Stimulated activated CD8-positive, alpha-beta memory T cell treated with anti-CD3 and anti-CD28 coated beads, Interleukin-4, amount 100 ng/mL, for 4 hours (primary cell): ENCODE measurements around the gene STRBP.
"Not testable (repeated sequence)": the region's sequence is repeated elsewhere in the genome, so short reads cannot be mapped to it uniquely, and the experiment has no call there.

Experiments used
- DNase-seq, 2 donors: peaks; one replicate each; pipeline ENCODE4 v3.0.0-alpha.2; 2020; ENCODE audit warnings: low read depth in 2 of 2, low spot score in 1 of 2

Gene STRBP

DNA sequence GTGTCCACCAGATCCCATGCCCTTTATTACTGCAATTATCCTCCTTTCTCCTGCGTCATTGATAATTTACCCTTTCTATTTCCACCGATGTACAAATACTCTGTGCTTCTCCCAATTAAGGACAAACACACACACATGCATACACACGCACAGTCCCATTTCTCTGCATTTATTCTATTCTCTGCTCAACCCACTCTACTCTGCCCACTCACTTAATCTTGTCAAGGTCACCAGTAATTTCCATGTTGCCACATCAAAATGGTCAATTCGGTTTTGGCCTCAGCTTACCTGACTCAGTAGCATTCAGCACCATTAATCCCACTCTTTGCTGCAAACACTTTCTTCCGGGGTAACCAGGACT lies 14.6 kb upstream of the STRBP start:
- DNase-seq, result no peak

DNA sequence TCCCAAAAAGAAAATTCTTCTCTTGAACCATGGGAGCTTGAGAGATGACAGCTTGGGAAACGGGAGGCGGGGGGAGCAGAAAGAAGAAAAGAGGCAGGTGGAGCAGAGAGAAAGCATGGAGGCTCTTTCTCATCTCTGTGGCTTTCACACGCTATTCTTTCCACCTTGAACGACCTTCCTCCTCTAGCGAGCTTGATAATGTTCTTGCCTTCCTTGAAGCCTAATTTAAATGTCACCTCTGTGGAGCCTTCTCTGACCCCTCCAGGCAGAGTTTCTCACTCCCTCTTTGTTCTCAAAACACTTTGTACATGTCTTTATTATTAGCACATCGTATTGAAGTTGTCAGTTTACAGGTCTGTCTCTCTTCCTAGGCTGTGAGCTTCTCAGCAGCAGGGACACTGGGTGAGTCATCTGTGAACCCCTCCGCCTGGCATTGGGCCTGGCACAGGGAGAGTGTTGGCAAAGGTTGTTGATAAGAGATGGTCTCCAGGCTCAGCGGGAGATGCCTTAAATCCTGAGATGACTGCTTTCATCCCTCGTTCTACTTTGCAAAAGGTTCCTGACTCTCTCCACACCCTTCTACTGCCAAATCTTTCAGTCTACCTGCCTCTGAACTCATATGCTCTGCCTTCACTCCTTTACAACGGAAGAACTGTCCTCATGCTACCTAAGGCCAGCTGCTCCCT lies 14.1 kb upstream of the STRBP start:
- DNase-seq, result no peak

DNA sequence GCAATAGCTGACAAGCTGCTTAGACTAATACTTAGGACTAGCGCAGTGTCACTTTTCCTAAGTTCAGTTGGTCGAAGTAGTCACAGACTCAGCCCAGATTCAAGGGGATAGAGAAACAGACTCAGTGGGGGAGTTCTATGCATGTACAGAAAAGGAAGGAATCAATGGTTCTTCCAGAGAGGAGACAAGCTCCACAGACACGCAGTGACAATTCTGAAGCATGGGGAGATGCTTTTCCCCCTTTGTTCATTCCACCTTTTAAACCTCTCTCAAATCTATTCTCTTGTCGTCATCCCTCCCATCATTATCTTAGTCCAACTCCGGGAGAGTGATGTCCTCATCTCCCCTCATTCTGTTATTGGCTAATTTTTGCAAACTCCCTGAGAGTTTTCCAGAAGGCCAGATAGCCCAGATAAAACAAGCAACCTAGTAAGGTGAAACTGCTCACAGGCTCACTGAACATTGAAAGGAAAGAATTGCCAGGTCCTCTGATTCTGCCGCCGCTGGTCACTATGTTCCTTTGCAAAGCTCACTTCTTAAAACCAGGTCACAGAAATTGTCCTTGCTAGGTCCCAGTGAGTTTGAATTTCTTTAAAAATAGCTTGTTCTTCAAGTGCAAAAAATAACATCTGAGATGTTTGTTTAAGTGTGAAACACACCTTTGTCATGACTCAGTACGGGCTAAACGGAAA lies 13.4 kb upstream of the STRBP start:
- no peak for DNase-seq

DNA sequence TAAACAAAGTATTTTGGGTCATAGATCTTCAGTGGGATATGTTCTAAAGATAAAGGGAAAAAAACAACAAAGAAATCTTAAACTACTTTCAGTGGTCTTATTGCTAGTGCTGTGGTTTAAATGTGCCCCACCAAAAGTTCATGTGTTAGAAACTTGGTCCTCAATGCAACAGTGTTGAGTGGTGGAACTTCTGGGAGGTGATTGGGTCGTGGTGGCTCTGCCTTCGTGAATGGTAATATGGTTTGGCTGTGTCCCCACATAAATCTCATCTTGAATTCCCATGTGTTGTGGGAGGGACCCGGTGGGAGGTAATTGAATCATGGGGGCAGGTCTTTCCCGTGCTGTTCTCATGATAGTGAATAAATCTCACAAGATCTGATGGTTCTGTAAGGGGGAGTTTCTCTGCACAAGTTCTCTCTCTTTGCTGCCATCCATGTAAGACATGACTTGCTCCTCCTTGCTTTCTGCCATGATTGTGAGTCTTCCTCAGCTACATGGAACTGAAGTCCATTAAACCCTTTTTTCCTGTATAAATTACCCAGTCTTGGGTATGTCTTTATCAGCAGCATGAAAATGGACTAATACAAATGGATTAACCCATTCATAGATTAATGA lies 10.6 kb upstream of the STRBP start:
- DNase-seq, result not testable (repeated sequence)

DNA sequence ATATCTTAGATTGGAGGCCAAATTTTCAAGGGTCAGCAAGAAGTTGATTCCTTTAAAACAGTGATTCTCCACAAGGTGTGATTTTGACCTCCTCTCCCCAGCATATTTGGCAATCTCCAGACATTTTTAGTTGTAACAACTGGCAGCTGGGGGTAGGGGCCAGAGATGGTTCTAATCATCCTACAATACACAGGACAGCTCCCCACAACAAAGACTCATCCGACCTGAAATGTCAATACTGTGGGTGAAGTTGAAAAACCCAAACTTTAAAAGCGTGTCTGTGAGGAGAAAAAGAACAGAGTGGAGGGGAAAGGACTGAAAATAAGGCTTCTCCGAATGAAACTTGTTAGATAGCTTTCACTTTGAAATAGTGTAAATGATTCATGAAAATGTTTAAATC lies 10.0 kb upstream of the STRBP start:
- DNase-seq, result no peak

DNA sequence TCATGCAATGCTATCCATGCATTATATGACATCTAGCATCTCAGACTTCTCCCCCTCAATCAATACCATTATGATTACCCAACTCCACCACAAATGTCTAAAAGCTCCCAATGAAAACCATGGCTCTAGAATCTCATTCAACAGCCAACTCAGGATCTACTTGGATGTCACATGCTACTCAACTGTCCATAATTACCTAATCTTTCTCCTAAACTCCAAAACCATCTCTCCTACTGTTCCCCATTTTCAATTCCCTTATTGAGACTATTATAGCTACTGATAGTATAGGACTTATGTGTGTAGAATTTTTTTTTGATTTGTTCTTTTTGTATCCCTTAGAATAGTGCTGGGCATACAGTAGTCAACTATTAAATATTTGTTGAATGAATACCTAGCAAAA lies 8.2 kb upstream of the STRBP start:
- no peak for DNase-seq

DNA sequence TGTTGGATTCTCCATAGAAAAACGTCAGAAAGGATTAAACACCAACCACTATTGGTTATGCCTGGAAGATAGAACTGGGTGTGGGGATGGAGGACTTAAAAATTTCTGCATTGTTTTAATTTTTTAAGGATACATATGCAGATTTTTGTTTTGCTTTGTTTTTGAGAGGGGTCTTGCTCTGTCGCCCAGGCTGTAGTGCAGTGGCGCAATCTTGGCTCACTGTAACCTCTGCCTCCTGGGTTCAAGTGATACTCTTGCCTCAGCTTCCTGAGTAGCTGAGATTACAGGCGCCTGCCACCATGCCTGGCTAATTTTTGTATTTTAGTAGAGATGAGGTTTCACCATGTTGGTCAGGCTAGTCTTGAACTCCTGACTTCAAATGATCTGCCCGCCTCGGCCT lies 2.7 kb upstream of the STRBP start:
- DNase-seq, result not testable (repeated sequence)

DNA sequence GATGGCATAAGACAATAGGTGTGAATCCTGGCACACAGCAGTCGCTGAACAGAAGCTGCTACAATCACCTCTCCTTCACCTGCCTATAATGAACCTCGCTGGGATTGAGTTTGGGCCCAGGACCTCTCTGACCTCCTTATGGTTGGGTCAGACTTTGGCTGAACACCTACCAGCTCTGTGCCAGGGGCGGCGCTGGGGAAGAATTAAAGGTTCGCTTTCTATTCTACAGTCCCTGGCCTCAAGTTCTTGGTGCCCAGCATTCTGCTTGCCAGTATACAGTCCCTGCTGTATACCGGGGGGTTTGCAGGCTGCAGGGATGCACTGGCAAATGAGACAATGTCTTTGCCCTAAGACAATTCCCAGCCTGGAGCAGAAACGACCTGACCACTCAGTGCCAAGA lies 895 bp upstream of the STRBP start:
- no peak for DNase-seq

DNA sequence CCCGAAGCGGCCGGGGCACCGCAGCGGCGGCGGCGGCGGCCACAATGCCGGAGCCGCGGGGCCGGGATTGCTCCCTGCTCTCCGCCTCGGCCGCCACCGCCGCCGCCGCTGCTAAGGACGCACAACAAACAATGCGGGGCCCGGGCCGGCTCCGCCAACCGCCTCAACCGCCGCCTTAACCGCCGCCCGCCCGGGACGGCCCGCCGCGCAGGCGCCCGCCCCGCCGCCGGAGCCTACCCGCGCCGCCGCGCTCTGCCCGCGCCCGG lies 254 bp downstream of the STRBP start:
- no peak for DNase-seq

DNA sequence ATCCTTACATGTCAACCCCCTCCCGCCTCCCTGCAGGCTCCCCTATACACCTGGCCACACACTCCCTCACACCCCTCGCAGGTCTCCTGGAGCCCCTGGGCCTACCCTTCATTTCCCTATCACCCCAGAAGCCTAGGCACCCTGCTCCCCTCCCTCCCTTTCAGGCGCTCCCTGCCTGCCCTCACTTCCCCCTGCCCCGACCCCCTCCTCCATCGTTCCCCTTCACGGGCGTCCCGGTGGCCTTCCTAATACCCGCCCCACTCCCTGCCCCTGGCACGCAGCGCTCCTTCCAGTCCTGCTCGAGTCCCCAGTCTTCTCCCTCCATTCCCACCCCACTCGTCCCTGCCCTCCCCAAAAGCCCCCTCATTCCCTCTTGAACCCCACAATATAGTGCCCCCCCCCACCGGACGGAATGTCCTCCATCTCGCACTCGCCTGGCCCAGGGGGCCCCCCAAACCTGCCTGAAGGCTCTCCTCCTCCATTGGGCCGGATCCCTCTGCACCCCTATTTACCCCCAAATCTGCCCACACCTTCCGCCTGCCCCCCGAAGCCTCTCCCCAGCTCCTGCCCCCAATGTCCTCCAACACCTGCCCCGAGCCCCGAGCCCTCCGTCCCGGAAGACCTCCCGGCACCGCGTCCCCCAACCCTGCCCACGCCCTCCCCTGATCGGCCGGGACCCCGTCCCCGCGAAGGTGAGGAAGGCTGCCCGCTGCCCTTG lies 746 bp downstream of the STRBP start:
- DNase-seq, result no peak

DNA sequence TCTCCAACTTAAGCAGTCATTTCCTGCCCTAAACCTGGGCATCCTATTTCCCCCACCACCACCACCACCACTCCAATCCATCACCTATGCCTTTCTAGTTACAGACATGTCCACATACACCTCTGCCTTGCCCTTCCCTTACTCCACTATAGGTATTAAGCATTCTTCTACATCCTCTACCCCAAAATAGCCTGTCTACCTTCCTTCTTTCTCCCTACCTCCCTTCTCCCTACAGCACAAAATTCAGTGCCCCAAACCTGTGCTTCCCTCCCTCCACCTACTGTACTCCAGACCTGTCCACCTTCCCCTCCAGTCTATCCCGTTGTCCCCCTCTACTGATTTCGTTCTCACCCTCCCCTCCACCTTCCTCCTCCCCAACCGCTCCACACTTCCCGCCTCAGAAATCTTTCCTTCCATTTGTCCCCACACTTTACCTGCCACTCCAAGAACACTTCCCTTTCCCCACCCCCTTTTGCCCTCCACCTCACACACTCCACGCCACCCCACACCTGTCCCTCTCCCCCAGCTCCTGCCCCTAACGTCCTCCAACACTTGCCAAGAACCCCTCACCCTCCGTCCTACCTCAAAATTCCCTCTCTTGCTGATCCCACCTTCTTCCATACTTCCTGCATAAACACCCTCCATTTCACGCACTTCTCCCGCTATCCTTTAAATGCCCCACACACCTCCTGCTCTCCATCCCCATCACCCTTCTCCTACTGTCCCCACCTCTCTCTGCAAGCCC lies 1.6 kb downstream of the STRBP start:
- DNase-seq, result no peak

DNA sequence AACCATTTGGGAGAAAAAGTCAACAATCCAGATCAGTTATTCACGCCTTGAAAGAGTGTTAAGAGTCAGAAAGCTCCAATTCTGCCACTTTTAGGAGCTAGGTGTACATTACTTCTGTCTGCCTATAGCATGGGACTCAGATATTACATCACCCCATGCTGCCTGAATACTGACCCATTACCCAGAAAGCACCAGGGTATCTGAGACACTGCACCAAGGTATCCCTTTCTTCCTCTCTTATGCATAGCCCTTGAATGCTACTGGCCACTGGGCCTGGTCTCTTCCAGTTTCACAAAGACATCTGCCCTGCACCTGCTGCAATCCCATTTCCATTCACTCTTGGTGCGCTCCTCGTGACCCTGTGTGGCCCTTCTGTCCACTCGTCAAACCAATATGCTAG lies 2.6 kb downstream of the STRBP start:
- DNase-seq, result no peak

DNA sequence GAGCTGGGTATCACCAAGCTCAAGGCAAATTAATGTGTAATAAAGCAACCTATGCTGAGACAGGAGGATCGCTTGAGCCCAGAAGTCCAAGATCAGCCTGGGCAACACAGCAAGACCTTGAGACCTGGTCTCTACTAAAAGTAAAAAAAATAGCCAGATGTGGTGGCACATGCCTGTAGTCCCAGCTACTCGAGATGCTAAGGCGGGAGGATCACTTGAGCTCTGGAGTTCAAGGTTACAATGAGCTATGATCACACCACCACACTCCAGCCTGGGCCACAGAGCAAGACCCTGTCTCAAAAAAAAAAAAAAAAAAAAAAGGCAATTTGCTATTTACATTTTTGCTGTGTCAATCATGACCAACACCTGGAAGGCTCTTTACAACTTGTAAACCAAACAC lies 5.2 kb downstream of the STRBP start:
- no peak for DNase-seq

DNA sequence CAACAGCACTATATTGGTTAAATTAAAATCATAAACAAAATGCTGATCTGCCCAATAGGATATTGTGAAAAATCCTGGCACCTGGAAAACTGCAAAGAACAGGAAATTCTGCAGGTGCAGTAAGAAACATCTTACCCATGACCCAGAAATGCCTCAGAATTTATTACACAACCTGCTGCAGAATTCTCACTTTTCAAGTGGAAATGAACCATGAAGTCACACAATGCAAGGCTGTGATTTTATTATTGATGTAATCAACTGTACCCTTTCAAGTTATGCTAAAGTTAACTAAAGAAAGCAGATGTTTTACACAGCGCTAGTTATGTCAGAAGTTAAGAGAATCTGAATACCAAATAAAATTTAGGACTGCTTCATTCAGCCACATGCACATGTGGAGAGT lies 6.0 kb downstream of the STRBP start:
- no peak for DNase-seq

DNA sequence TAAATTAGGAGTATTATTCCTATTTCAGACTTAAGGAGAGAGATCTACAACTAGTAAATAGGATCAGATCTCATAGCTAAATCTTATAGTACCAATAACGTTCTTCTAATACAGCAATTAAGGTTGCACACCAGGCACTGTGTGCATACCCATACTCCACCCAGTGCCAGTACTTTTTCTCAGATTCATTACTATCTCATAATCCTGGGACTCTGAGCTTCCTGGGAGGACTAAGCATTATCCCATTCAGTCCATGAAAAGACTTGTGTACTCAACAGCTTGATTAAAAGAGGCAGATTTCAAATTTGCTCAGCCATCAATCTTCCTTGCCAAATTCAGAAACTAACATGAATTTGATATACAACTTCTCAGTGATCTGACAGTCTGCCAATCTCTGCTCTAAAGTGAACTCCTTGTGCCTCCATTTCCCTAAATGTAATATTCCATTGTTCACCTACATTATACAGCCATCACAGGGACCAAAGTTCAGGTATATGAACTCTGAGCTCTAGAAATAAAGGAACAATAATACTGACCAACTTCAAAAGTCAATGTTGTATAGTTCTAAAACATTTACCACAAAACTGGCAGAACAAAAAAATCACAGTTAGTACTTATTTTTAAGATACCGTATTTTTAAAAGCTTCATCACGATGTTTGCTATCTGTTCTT lies 7.2 kb downstream of the STRBP start:
- DNase-seq, result no peak

DNA sequence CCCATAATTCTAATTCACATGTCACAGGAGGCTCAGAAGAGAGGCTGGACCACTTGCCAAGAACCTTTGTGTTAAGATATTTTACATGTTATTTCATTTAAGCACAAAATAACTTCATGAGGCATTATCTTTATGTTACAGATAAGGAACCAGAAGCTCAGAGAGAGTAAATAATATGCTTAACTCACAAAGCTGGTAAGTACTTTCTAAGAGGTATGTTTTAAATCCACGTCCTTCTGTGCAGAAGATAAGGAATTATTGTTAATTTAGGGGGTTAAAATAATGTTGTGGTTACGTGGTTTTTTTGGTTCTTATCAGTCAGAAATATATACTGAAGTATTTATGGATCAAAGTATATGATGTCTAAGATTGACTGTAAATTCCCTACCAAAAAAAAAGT lies 8.0 kb downstream of the STRBP start:
- no peak for DNase-seq

DNA sequence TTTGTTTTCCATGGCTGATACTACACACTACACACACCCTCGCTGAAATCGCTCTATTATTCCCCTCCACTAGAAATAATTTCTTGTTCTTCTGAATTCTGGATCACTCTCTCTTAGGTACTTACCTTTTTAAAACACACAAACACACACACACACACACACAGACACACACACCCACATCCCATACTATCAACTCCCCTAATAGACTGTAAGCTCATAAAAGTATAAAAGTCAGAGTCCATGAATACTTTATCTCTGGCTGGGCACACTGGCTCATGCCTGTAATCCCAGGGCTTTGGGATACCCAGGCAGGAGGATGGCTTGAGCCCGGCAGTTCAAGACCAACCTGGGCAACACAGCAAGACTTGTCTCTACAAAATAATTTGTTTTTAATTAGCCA lies 11.1 kb downstream of the STRBP start:
- DNase-seq, result no peak

DNA sequence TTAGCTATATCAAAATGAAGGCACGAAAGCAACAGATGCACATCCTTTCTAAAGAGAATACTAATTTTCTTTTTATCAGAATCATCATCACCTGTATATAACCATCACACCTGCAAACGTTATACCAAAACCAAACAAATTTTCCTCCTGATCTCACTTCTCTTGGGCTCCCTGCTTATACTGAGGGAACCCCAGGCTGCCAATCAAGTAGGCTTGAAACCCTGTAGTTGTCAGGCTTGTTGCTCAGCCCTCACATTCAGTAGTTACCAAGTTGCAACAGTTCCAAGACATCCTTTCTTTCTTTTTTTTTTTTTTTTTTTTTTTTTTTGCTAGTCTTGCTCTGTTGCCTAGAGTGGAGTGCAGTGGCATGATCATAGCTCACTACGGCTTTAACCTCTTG lies 12.7 kb downstream of the STRBP start:
- no peak for DNase-seq

DNA sequence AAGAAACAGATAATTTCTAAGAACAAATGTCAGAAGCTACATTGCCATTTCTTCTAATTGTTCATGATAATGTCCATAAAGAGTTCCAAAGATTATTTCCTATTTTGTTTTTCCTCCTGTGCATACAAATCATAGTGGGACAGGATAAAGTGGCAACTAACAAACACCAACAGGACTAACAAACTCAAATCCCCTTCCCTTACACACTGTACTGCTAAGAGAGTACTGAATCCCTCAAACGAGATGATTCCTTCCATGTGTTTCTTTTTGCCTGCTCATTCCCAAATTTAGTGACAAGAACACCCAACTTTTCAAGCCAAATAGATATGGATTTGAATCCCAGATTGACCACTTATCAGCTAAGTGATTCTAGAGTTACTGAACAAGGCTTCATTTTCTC lies 15.2 kb downstream of the STRBP start:
- DNase-seq, result no peak

DNA sequence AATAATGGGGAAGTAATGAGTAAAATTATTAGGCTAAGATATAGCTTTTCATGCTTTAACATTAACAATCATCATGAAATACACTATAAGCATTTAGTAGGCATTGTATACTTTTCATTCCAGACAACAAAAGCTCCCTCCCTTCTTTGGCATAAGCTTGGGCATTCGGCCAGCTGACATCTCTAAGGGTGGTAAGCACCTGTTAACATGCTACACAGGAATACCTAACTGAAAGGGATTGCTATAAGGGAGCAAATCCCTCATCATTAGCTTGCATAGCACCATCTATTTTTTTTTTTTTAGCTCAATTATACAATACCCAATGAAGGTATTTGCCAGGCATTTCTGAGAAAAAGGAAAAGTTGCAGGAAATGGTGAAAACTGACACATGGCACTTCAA lies 16.6 kb downstream of the STRBP start:
- no peak for DNase-seq

DNA sequence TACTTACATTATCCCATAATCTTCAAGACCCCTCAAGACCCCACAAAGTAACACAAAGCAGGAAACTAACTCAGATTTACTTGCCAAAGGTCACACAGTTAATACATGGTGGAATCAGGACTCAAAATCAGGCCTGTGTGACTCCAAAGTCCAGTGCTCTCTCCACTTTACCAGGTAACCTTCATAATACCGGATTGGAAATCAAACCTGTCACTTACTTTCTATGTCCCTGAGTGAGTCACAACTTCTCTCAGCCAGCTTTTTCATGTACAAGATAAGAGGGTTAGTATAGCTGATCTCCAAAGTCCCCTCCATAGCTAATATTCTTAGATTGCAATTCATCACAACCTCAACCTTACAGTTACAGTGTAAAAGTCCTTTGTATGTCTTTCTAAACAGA lies 17.1 kb downstream of the STRBP start:
- DNase-seq, result no peak
